ENCODE data around the gene CACNA1S.

Gene CACNA1S

GRCh38 chr1:201051399-201051798, 60.8 kb downstream of the CACNA1S start:
- ChIA-PET CTCF (interaction anchor here (0.6 to 10.0 kb wide), 5 partner anchors 9 to 492 kb away, joined by 3 to 75 read pairs (median 3); no protein-coding TSS in a partner anchor), POLR2A (no interaction called here)
- DNase-seq (ENCODE audit: low read depth, low spot score) = no peak
- no peak for TF ChIP-seq CTCF (IDR thresholded peaks at IDR 0.05; ENCODE audit: insufficient read depth, low read length, missing control alignments)
- no peak overlapping the region for H3K4me3 ChIP-seq (ENCODE audit: low read depth, low read length)

- TF ChIP-seq CTCF (IDR thresholded peaks at IDR 0.05; ENCODE audit: insufficient read depth, low read length, missing control alignments) = no peak
- DNase-seq (ENCODE audit: low read depth, low spot score) = no peak
- POLR2A ChIA-PET = no interaction called here
- H3K4me3 ChIP-seq (ENCODE audit: low read depth, low read length) = no peak overlapping the region
- CTCF ChIA-PET = interaction anchor here (0.6 to 10.0 kb wide), 8 partner anchors 8 to 492 kb away, joined by 3 to 75 read pairs (median 3); no protein-coding TSS in a partner anchor
These were observed 61.5 kb downstream of the CACNA1S start for GRCh38 chr1:201050515-201051277.

GRCh38 chr1:201049248-201049831, 62.9 kb downstream of the CACNA1S start:
- ChIA-PET CTCF (interaction anchor here (0.7 to 10.0 kb wide), 8 partner anchors 8 to 81 kb away, joined by 3 to 75 read pairs (median 4); no protein-coding TSS in a partner anchor), POLR2A (no interaction called here)
- no peak for DNase-seq (ENCODE audit: low read depth, low spot score)
- H3K4me3 ChIP-seq (ENCODE audit: low read depth, low read length) = no peak overlapping the region
- TF ChIP-seq CTCF (IDR thresholded peaks at IDR 0.05; ENCODE audit: insufficient read depth, low read length, missing control alignments) = no peak

GRCh38 chr1:201048521-201048920, 63.7 kb downstream of the CACNA1S start:
- CTCF ChIA-PET = interaction anchor here (0.7 to 10.0 kb wide), 5 partner anchors 13 to 80 kb away, joined by 3 to 75 read pairs (median 5); no protein-coding TSS in a partner anchor
- no peak for DNase-seq (ENCODE audit: low read depth, low spot score)
- POLR2A ChIA-PET = no interaction called here
- no peak overlapping the region for H3K4me3 ChIP-seq (ENCODE audit: low read depth, low read length)
- no peak for TF ChIP-seq CTCF (IDR thresholded peaks at IDR 0.05; ENCODE audit: insufficient read depth, low read length, missing control alignments)

- ChIA-PET CTCF (interaction anchor here (0.8 to 11.8 kb wide), 14 partner anchors 10 to 485 kb away, joined by 3 to 125 read pairs (median 8); partner anchors contain the start of gene KIF21B), POLR2A (no interaction called here)
- no peak for TF ChIP-seq CTCF (IDR thresholded peaks at IDR 0.05; ENCODE audit: insufficient read depth, low read length, missing control alignments)
- H3K4me3 ChIP-seq (ENCODE audit: low read depth, low read length) = no peak overlapping the region
- no peak for DNase-seq (ENCODE audit: low read depth, low spot score)
These were observed 68.1 kb downstream of the CACNA1S start for GRCh38 chr1:201044119-201044518.
